K562 (cell line): ENCODE measurements around the gene SIRPA. TPM values are rescaled to one million over a fixed set of nuclear protein-coding genes. Genes with fewer than 3 reads are reported as not detected.

Source experiments
- ATAC-seq: fragments of 200-7000 bp; cut with Tn5 transposase; 3 replicates; pipeline ENCODE4 v1.9.1; 2020; ENCODE audit warnings: moderate library complexity
- BruUV-seq: library from RNA; stranded (reverse); fragments of 400-500 nt; replicated peaks from 2 replicates; lab custom pipeline; 2021; lab: Mats Ljungman, UMichigan
- CTCF ChIA-PET: fragments of 300-600 bp; formaldehyde crosslinking; extraction: SDS; loops from one replicate; lab custom pipeline; 2021; ENCODE audit warnings: low intra/inter-chr PET ratio; lab: Yijun Ruan, JAX
- POLR2A ChIA-PET: fragments of 300-600, 350-650 bp; sonication (Branson Sonifier 250); formaldehyde crosslinking; extraction: SDS; loops from one replicate; lab custom pipeline; 2021; ENCODE audit warnings: antibody characterized with exemption, inconsistent platforms; lab: Yijun Ruan, JAX
- DNase-seq, 4 experiments: peaks; one replicate each; pipeline versions ENCODE4 v3.0.0 to v3.0.0-alpha.2; 2011 to 2018; ENCODE audit warnings: low spot score in 3 of 4, mixed read lengths in 3 of 4; ENCODE audit errors: extremely low read depth in 1 of 4
- FAIRE-seq: peaks from 2 replicates; lab custom pipeline; 2011; peaks lifted over from hg19 to GRCh38; lab: Jason Lieb, UNC
- H2AFZ ChIP-seq: 2 replicates; pipeline ENCODE4 v1.6.0; 2011; ENCODE audit warnings: low read depth, low read length, control low read depth, inconsistent platforms
- H3K27ac ChIP-seq: fragments of 200-600 bp; 3 replicates; pipeline ENCODE4 v1.8.0; 2011; ENCODE audit warnings: low read depth, mild to moderate bottlenecking, control low read depth, inconsistent platforms, low read length, moderate library complexity, mixed read lengths; ENCODE audit errors: extremely low read depth
- H3K27me3 ChIP-seq, 2 experiments: fragments of 300-600 bp in 1 of 2; 2 replicates in 1 of 2; 3 replicates in 1 of 2; pipeline versions ENCODE4 v1.6.0 to v1.8.0; 2011; ENCODE audit warnings: inconsistent platforms in 2 of 2, low read length in 2 of 2, mild to moderate bottlenecking in 1 of 2, mixed read lengths in 1 of 2, moderate library complexity in 1 of 2; ENCODE audit not compliant: control insufficient read depth in 2 of 2, insufficient read depth in 2 of 2
- H3K36me3 ChIP-seq: fragments of 300-600 bp; 3 replicates; pipeline ENCODE4 v1.8.0; 2011; ENCODE audit warnings: mild to moderate bottlenecking, low read length, inconsistent platforms; ENCODE audit not compliant: control insufficient read depth, insufficient read depth
- H3K4me1 ChIP-seq, 2 experiments: fragments of 200-600 bp in 1 of 2; replicated peaks in 1 of 2; 2 replicates in 1 of 2; 3 replicates in 1 of 2; pipeline versions ENCODE4 v1.5.1 to v1.8.0; 2011; ENCODE audit warnings: inconsistent platforms in 2 of 2, low read length in 2 of 2, mild to moderate bottlenecking in 1 of 2, mixed read lengths in 1 of 2, moderate library complexity in 1 of 2; ENCODE audit not compliant: control insufficient read depth in 2 of 2, insufficient read depth in 2 of 2
- H3K4me2 ChIP-seq: 2 replicates; pipeline ENCODE4 v1.6.1; 2011; ENCODE audit warnings: low read length, control low read depth, inconsistent platforms, mixed read lengths; ENCODE audit not compliant: insufficient read depth
- H3K4me3 ChIP-seq: fragments of 200-600 bp; sonication (generic), shearing (Covaris generic); 2 replicates; pipeline ENCODE4 v1.5.1; 2016; ENCODE audit warnings: control low read depth, inconsistent platforms
- H3K79me2 ChIP-seq: fragments of 200-600 bp; 3 replicates; pipeline ENCODE4 v1.8.0; 2011; ENCODE audit warnings: low read length, inconsistent platforms; ENCODE audit not compliant: control insufficient read depth, insufficient read depth
- H3K9ac ChIP-seq, 2 experiments: 2 replicates each; pipeline versions ENCODE4 v1.6.0 to v1.6.1; 2011; ENCODE audit warnings: low read depth in 2 of 2, low read length in 2 of 2, control low read depth in 1 of 2, inconsistent platforms in 1 of 2, mild to moderate bottlenecking in 1 of 2, mixed read lengths in 1 of 2; ENCODE audit not compliant: insufficient read depth in 1 of 2
- H3K9me1 ChIP-seq: one replicate; pipeline ENCODE4 v1.6.0; 2011; ENCODE audit warnings: inconsistent platforms, mild to moderate bottlenecking, low read length, moderate library complexity; ENCODE audit not compliant: control insufficient read depth, insufficient read depth
- H3K9me3 ChIP-seq: replicated peaks from 2 replicates; pipeline ENCODE4 v1.5.1; 2011; ENCODE audit warnings: low read depth, low read length, inconsistent platforms; ENCODE audit not compliant: control insufficient read depth, insufficient read depth
- H4K20me1 ChIP-seq: replicated peaks from 2 replicates; pipeline ENCODE4 v1.6.1; 2011; ENCODE audit warnings: low read length, inconsistent platforms, mixed read lengths; ENCODE audit not compliant: control insufficient read depth, insufficient read depth
- ADNP ChIP-seq: fragments of 200-800 bp; sonication (Bioruptor generic); IDR thresholded peaks from 2 replicates; pipeline ENCODE4 v1.6.1; 2016; ENCODE audit warnings: missing genetic modification characterization, missing compliant biosample characterization
- BRD9 ChIP-seq: fragments of 450-650 bp; IDR thresholded peaks from 2 replicates; pipeline ENCODE4 v1.6.1; 2018; ENCODE audit warnings: low read depth; ENCODE audit not compliant: partially characterized antibody
- CLOCK ChIP-seq: fragments of 250-450 bp; sonication (Bioruptor Pico); IDR thresholded peaks from 2 replicates; pipeline ENCODE4 v1.4.0; 2020; ENCODE audit warnings: mild to moderate bottlenecking, moderate library complexity, borderline replicate concordance
- CREBBP ChIP-seq: IDR thresholded peaks from one replicate; pipeline ENCODE4 v1.6.1; 2012; ENCODE audit warnings: low read depth, mild to moderate bottlenecking, control low read depth, inconsistent platforms, low read length
- HCFC1 ChIP-seq: IDR thresholded peaks from 2 replicates; pipeline ENCODE4 v1.6.1; 2012; ENCODE audit warnings: low read depth, low read length, improper control_type of control experiment
- HDAC6 ChIP-seq: IDR thresholded peaks from 2 replicates; pipeline ENCODE4 v1.6.1; 2012; ENCODE audit warnings: low read depth, mild to moderate bottlenecking, control low read depth, inconsistent platforms, low read length, moderate library complexity
- MBD2 ChIP-seq: sonication (generic); IDR thresholded peaks from 2 replicates; pipeline ENCODE4 v1.6.1; 2016; ENCODE audit warnings: low read depth, borderline replicate concordance
- MECOM ChIP-seq: fragments of 250-450 bp; sonication (Bioruptor Pico); IDR thresholded peaks from 2 replicates; pipeline ENCODE4 v1.8.0; 2022; ENCODE audit warnings: inconsistent platforms
- MXI1 ChIP-seq: IDR thresholded peaks from 2 replicates; pipeline ENCODE4 v1.6.1; 2011; ENCODE audit warnings: low read depth, mild to moderate bottlenecking, improper control_type of control experiment, low read length
- POLR2A ChIP-seq: fragments of 450-650 bp; conservative IDR thresholded peaks from 2 replicates; pipeline ENCODE4 v1.6.1; 2016
- RFX1 ChIP-seq: fragments of 450-650 bp; IDR thresholded peaks from 2 replicates; pipeline ENCODE4 v1.6.1; 2016; ENCODE audit warnings: mild to moderate bottlenecking, moderate library complexity
- THRB ChIP-seq: fragments of 450-650 bp; formaldehyde crosslinking; conservative IDR thresholded peaks from 2 replicates; pipeline ENCODE4 v1.4.0; 2022; ENCODE audit warnings: mild to moderate bottlenecking, missing genetic modification characterization
- ZKSCAN3 ChIP-seq: fragments of 250-450 bp; sonication (Bioruptor Pico); IDR thresholded peaks from 2 replicates; pipeline ENCODE4 v1.4.0; 2020
- ZNF217 ChIP-seq: sonication (generic); formaldehyde crosslinking; IDR thresholded peaks from 2 replicates; pipeline ENCODE4 v1.8.0; 2022; ENCODE audit warnings: mild to moderate bottlenecking, missing genetic modification reagents
- ZNF586 ChIP-seq: fragments of 450-650 bp; formaldehyde crosslinking; conservative IDR thresholded peaks from 2 replicates; pipeline ENCODE4 v1.4.0; 2020; ENCODE audit warnings: mild to moderate bottlenecking, moderate library complexity
- ZNF778 ChIP-seq: fragments of 450-650 bp; formaldehyde crosslinking; IDR thresholded peaks from 2 replicates; pipeline ENCODE4 v1.4.0; 2020; ENCODE audit warnings: mild to moderate bottlenecking, moderate library complexity
- ZSCAN29 ChIP-seq: fragments of 450-650 bp; IDR thresholded peaks from 2 replicates; pipeline ENCODE4 v1.6.1; 2017
- WGBS: fragments of 100-300 bp; shearing (Covaris generic); methylation state at CpG from one replicate; pipeline ENCODE4 v1.1.6; 2016; ENCODE audit warnings: low coverage, mixed read lengths; ENCODE audit not compliant: insufficient coverage; ENCODE audit errors: missing lambda C conversion rate; 5-methylcytosine and 5-hydroxymethylcytosine counted together
- in situ Hi-C: fragments of 300-500 bp; cut with MboI; formaldehyde crosslinking; loops from 4 replicates; pipeline ENCODE4 v1.15.0; 2018; ENCODE audit warnings: inconsistent platforms, mixed read lengths
- intact Hi-C: fragments of 100-400 bp; cut with micrococcal nuclease; formaldehyde crosslinking; loops from 2 replicates; pipeline ENCODE4 v1.14.2; 2022
- polyA plus RNA-seq, 8 experiments: library from polyadenylated mRNA; depleted of rRNA in 4 of 8; stranded (reverse) in 5 of 8; unstranded in 3 of 8; fragments of >200 nt; fragmentation: Nextera tagmentation in 2 of 8; fragmentation: Illumina TruSeq in 1 of 8; extraction: Ambion mirVana in 2 of 8; extraction: Trizol in 1 of 8; gene quantifications; 2 replicates each; pipeline versions ENCODE4 v1.2.1 to v1.2.3, GENCODE V29; 2011 to 2014; ENCODE audit warnings: inconsistent platforms in 1 of 8, missing spikeins in 1 of 8
- total RNA-seq, 7 experiments: library from RNA; depleted of rRNA in 6 of 7; stranded (reverse); fragments of >200 nt in 6 of 7; fragmentation: Illumina TruSeq in 2 of 7; extraction: Trizol in 2 of 7; gene quantifications; 2 replicates each; pipeline versions ENCODE4 v1.2.1 to v1.2.3, GENCODE V29; 2011 to 2021; ENCODE audit warnings: low replicate concordance in 1 of 7
- TF ChIP-seq, protein P1 (sequence below): fragments of 450-650 bp; formaldehyde crosslinking; IDR thresholded peaks from 2 replicates; pipeline ENCODE4 v1.4.0; 2020; ENCODE audit warnings: mild to moderate bottlenecking, moderate library complexity

The SIRPA gene
- total and polyA plus RNA-seq, 9 of the 15 experiments (the other 6 are each of a cell fraction or from before 2014, with no cell fraction given), result 0.01 to 0.40 (median 0.11) TPM; not detected in 2

DNA sequence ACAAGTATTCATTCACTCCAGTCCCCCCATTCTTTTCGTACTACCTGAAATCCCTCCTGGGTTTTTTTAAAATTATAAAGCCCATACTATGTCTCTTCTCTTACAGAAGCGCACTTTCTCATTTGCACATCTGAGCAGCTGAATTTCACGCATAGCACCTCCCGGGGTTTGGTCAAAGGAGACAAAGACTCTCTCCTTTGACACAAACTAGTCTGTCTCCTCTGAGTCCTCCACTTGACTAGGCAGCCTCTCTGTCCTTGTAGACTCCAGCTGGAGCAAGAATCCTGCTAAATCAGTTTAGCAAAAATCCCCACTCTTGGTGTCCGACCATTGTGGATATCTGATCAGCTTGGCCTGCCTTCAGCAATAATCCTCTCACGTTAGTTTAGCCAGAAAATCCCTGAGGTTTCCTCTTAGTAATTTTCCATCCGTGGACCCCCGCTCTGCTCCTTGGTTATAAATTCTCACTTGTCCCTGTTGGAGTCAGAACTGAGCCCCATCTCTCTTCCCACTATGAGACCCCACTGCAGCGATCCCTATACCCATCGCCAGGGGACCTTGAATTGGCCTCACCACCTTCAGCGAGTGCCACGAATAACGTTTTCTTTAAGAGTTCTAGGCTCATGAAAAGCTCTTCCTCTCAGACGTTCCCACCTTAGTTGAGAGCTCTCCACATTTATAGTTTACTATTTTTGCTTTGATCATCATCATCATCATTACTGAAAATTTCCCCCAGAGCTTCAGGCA, 69.6 kb downstream of the SIRPA start:
- H4K20me1 ChIP-seq, result no peaks in the 10 kb centered on the region
- H3K9me3 ChIP-seq, result no peaks in the 10 kb centered on the region
- no peaks in the 10 kb centered on the region; a peak in 2 of 5 replicates for H3K27me3 ChIP-seq
- no TSS peak for BruUV-seq
- no peak overlapping the region for H3K9ac ChIP-seq
- no peaks in the 10 kb centered on the region for H3K9me1 ChIP-seq
- ATAC-seq, result no peak
- FAIRE-seq, result no peak
- no peaks in the 10 kb centered on the region for H3K36me3 ChIP-seq
- H2AFZ ChIP-seq, result no peak overlapping the region
- no peak overlapping the region for H3K4me2 ChIP-seq
- intact Hi-C loops (loop anchor here (1.0 to 5.0 kb wide), 2 partner anchors 207 to 487 kb away; no protein-coding TSS in a partner anchor), in situ Hi-C loops (loop anchor here (5.0 kb wide), 1 partner anchor 207 kb away; no protein-coding TSS in a partner anchor)
- 27% methylated on average over 14 of the region's 14 CpGs for WGBS
- H3K4me3 ChIP-seq, result no peak overlapping the region
- no peak for DNase-seq
- ChIA-PET POLR2A (interaction anchor here (0.7 kb wide), 1 partner anchor 170 kb away, joined by 3 read pairs; no protein-coding TSS in a partner anchor), CTCF (interaction anchor here (0.6 to 0.8 kb wide), 2 partner anchors 208 to 246 kb away, joined by 3 to 6 read pairs; no protein-coding TSS in a partner anchor)
- no peaks in the 10 kb centered on the region for H3K79me2 ChIP-seq
- no peak overlapping the region for H3K27ac ChIP-seq
- peaks cover 0 to 3% of the 10 kb centered on the region in 2 experiments; a peak in 1 of 5 replicates for H3K4me1 ChIP-seq
- TF ChIP-seq MBD2 (no peak), CLOCK (no peak), ADNP (tag) (no peak), MECOM (no peak), ZKSCAN3 (CRISPR knock-in tag) (no peak), MXI1 (no peak), CREBBP (no peak), RFX1 (no peak), THRB (CRISPR knock-in tag) (no peak), BRD9 (no peak), HDAC6 (no peak), HCFC1 (no peak), ZSCAN29 (no peak), ZNF586 (no peak), ZNF217 (CRISPR knock-in tag) (no peak), ZNF778 (CRISPR knock-in tag) (no peak), POLR2A (no peak)
- TF ChIP-seq, protein P1, sequence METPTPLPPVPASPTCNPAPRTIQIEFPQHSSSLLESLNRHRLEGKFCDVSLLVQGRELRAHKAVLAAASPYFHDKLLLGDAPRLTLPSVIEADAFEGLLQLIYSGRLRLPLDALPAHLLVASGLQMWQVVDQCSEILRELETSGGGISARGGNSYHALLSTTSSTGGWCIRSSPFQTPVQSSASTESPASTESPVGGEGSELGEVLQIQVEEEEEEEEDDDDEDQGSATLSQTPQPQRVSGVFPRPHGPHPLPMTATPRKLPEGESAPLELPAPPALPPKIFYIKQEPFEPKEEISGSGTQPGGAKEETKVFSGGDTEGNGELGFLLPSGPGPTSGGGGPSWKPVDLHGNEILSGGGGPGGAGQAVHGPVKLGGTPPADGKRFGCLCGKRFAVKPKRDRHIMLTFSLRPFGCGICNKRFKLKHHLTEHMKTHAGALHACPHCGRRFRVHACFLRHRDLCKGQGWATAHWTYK, result no peak
